Hematopoietic multipotent progenitor cell treated with erythropoietin and hydrocortisone succinate and interleukin-3 and kit ligand, for 17 days (in vitro differentiated cells): ENCODE measurements around the gene NLRC5.

ENCODE experiments used
- DNase-seq: peaks from one replicate; pipeline ENCODE4 v3.0.0-alpha.2; 2015; ENCODE audit warnings: low spot score

NLRC5 gene

DNA sequence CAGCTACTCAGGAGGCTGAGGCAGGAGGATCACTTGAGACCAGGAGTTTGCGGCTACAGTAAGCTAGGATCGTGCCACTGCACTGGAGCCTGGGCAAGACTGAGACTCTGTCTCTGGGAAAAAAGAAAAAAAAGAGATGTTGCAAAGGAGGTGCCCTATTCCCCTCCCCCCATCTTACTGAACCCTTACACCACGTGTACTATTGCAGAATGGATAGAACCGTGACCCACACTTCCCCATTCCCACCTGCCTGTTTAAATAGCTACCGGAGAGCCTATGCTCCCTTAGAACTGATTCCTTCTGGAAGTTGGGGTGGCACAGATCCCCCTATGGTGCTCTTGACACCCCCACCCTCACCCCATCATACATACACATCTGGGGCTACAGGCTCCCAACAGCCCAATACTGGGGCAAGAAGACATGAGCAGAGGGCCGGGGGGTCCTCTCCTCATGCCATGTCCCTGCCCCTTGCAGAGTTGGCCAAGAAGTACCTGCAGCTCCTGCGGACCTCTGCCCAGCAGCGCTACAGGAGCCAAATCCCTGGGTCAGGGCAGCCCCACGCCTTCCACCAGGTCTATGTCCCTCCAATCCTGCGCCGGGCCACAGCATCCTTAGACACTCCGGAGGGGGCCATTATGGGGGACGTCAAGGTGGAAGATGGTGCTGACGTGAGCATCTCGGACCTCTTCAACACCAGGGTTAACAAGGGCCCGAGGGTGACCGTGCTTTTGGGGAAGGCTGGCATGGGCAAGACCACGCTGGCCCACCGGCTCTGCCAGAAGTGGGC lies 35.7 kb downstream of the NLRC5 start:
- DNase-seq: no peak

DNA sequence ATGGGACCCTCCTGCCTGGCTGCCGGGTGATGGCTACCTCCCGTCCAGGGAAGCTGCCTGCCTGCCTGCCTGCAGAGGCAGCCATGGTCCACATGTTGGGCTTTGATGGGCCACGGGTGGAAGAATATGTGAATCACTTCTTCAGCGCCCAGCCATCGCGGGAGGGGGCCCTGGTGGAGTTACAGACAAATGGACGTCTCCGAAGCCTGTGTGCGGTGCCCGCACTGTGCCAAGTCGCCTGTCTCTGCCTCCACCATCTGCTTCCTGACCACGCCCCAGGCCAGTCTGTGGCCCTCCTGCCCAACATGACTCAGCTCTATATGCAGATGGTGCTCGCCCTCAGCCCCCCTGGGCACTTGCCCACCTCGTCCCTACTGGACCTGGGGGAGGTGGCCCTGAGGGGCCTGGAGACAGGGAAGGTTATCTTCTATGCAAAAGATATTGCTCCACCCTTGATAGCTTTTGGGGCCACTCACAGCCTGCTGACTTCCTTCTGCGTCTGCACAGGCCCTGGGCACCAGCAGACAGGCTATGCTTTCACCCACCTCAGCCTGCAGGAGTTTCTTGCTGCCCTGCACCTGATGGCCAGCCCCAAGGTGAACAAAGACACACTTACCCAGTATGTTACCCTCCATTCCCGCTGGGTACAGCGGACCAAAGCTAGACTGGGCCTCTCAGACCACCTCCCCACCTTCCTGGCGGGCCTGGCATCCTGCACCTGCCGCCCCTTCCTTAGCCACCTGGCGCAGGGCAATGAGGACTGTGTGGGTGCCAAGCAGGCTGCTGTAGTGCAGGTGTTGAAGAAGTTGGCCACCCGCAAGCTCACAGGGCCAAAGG lies 36.8 kb downstream of the NLRC5 start:
- no peak for DNase-seq

DNA sequence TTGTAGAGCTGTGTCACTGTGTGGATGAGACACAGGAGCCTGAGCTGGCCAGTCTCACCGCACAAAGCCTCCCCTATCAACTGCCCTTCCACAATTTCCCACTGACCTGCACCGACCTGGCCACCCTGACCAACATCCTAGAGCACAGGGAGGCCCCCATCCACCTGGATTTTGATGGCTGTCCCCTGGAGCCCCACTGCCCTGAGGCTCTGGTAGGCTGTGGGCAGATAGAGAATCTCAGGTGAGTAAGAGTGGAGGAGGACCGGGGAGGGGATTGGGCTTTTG lies 37.4 kb downstream of the NLRC5 start:
- DNase-seq: no peak

DNA sequence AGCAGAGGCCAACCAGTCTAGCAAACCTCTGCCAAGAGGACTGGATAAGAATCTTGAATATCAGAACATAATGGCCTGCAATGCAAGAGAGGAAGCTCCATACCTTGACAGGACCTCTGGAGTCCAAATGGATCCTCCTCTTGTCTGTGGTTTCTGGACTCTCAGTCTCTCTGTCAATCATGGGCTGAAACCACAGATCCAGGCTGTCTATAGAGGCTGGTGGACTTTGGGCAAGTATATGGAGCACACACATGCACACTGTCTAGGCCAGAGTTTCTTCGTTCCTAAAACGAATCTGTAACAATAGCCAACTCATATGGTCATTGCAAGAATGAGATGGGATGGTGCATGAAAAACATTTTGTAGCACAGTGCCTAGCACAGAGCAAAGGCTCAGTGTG lies 37.7 kb downstream of the NLRC5 start:
- DNase-seq: no peak

DNA sequence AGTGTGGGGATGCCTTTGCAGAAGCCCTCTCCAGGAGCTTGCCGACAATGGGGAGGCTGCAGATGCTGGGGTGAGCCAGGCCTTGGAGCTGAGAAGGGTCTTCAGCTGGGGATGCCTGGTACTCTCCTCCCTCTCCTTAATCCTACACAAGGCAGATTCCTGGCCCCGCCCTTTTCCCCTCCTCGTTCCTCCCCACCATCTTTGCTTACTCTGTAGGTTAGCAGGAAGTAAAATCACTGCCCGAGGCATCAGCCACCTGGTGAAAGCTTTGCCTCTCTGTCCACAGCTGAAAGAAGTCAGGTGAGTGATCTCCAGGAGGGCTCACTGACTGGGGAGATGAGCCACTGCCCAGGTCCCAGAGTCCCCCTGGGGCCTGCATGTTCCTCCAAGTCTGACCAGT lies 38.7 kb downstream of the NLRC5 start:
- DNase-seq: no peak

DNA sequence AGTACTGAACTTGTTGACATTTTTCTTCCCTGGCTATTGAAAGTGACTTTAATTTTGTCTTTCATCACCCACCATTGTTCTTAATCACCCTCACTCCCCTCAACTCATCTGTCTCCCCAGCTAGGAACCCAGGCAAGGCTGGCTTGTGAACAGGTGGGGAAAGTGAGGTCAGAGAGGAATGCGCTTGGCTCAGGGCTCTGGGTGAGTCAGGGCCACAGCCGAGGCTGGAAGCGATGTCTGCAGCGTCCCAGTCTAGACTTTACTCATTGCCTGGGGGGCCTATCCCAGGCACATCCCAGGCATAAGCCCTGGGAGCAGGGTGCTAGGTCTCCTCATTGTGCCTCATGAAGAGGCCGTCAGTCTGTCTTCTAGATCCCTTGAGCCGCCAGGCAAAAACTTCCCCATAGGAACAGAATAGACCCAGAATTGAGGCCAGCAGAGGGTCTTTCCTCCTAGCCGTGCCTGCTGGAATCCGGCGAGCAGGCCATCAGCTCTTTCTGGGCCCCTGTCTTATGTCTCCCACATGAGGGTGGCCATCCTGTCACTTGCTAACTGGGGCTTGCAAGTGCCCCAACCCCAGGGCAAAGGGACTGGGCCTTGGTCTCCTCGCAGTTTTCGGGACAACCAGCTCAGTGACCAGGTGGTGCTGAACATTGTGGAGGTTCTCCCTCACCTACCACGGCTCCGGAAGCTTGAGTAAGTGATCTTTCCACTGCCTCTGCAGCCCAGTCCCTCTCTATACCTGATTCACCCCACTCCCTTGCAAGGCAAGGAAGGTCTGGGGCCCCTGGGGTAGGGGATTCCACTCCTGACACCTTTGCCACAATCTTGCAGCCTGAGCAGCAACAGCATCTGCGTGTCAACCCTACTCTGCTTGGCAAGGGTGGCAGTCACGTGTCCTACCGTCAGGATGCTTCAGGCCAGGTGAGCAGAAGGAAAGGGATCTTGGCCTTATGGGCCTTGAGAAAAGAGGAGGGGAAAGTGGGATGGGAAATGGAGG lies 40.1 kb downstream of the NLRC5 start:
- no peak for DNase-seq

DNA sequence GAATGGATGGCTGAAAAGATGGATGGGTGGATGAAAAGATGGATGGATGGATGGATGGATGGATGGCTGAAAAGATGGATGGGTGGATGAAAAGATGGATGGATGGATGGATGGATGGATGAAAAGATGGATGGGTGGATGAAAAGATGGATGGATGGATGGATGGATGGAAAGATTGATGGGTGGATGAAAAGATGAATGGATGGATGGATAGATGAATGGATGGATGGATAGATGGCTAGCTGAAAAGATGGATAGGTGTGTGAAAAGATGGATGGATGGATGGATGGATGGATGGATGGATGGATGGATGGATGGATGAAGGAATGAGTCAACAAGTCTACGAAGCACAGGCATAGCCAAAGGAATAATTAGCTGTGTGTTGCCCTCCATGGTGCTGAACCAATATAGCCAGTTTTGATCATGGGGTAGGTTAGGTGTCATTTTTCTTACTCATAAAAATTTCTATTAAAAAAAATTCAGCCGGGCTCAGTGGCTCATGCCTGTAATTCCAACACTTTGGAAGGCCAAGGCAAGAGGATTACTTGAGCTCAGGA lies 41.1 kb downstream of the NLRC5 start:
- no peak for DNase-seq

DNA sequence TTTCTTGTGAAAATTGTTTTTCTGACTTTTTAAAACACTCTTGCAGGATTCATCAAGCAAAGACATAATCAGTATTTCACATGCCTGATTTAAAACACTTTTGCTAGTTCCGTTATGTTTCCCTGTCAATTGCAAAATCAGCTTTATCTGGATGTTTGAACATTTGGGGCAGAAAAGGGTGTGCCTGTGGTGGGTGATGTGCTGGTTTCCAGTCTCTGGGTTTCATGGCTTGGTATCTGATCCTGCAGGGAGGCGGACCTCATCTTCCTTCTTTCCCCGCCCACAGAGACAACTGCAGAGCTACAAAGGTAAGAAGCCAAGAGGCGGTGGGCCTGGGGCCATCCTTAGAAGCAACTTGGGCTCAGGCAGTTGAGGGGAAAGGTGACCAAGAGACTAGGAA lies 41.8 kb downstream of the NLRC5 start:
- DNase-seq: no peak

DNA sequence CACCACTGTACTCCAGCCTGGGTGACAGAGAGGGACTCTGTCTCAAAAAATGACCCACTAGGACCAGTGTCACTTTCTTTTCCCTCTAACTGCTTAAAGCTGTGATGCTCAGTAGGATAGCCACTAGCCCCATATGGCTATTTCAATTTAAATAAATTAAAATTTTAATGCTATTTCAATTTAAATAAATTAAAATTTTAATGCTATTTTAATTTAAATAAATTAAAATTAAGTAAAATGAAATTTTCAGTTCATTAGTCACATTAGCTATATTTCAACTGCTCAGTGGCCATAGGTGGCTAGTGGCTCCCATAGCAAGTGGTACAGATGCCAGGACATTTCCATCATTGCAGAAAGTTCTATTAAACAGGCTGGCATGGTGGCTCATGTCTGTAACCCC lies 43.0 kb downstream of the NLRC5 start:
- no peak for DNase-seq

DNA sequence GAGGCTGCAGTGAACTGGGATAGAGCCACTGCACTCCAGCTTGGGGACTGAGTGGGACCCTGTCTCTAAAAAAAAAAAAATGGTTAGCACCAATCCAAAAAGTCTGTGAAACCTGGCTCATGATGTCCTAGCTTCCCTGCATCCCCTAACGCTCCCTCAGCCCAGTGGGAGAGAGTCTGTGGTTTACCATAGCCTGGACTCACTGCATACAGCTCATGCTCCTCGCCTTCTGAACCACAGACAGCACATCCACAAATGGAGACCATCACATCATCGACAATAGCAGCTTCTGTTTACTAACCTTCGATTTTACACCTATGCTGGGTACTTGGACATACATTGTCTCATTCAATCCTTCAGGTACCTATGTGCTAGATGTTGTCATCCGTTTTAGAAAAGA lies 43.6 kb downstream of the NLRC5 start:
- DNase-seq: no peak

DNA sequence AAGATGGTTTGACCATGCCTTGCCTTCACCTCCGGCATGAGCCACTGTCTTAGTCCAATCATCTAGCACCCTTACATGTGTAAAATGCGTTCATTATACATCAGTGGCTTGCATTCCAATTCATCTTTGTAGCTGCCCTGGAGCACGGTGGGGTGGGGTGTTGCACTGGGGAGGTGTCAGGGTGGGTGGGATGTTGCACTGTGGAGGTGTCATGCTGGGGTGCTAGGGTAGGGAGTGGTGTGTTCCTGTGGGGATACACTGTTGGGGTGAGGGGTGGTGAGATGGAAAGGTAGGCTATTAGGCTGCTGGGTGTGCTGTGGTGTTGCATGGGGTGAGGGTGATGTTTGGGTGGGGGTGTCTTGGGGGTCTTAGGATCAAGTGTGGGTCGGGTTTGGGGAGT lies 47.0 kb downstream of the NLRC5 start:
- no peak for DNase-seq

DNA sequence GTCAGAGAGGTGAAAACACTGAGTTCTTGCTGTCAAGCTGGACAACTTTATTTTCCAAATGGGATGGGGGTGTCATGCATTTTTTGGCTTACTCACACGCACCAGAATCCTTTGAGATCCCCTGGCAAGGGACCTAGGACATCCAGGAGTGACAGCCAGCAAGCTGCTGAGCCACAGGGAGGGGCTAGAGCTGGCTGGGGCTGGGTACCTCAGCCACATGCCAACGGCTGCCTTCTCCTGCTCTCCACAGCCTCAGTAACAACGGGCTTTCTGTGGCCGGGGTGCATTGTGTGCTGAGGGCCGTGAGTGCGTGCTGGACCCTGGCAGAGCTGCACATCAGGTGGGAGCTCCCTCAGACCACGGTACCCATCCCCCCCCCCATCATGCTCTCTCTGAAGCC lies 47.6 kb downstream of the NLRC5 start:
- no peak for DNase-seq

DNA sequence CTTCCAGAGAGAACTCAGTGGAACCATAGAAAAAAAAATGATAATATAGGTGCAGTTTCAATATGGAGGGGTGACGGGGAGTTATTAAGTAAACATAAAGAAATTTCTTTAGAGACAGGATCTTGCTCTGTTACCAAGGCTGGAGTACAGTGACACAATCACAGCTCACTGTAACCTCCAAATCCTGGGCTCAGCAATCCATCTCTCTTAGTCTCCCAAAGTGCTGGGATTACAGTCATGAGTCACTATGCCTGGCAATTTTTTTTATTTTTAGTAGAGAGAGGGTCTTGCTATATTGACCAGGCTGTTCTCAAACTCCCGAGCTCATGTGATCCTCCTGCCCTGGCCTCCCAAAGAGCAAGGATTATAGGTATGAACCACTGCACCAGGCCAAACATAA lies 48.8 kb downstream of the NLRC5 start:
- no peak for DNase-seq

DNA sequence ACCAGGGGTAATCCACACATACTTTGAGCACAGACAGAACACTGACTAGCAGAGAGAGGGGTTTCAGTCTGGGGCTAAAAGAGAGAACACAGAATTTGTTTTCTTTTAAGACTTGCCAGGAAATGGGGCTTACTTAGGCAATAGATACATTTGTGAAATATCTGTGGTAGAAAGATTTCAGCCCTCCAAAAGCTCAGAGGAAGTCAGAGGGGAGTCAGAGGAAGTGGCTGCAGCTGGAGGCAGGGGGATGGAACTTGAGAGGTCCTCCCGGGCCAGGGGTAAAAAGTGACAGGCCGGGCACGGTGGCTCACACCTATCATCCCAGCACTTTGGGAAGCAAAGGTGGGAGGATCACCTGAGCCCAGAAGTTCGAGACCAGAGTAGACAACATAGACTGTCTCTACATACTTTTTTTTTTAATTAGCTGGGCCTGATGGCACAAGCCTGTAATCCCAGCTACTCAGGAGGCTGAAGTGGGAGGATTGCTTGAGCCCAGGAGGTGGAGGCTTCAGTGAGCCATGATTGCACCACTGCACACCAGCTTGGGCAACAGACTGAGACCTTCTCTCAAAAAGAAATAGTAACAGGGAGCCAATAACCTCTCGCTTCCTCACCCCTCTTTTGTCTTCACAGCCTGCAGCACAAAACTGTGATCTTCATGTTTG lies 49.9 kb downstream of the NLRC5 start:
- no peak for DNase-seq

DNA sequence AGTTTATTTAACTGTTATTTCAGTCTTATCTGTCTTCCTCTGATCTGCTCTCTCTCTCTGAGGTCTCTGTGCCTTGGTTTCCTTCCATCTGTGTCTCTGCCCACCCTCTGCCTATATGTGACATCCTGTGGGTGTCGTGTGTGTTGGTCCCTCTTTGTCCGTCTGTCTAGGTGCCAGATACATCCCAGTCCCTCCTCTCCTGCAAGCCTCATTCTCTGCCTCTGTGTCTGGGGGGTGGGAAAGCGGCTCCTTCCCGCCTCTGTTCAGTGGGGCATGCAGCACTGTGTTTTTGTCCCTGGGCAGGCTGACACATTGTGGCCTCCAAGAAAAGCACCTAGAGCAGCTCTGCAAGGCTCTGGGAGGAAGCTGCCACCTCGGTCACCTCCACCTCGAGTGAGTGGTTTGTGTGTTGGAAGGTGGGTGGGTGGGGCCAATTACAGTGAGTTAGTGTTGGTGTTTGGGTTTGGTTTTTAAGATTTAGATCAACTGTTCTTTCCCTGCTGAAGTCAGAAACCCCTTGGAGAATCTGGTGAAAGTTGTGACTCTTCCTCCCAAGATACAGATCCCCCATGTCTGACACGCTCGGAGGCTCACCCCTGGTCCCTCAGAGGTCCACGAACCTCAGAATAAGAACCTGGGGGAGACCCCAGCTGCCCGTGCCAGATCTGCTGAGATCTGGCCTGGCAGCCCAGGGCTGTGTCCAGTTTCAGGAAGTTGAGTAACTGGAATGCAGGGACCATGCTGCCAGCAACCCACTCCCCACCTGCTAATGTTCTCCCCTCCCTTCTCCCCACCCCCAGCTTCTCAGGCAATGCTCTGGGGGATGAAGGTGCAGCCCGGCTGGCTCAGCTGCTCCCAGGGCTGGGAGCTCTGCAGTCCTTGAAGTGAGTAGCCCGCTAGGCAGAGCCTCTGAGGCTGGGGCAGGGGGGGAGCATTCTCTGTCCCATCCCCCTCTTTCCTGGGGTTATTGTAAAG lies 52.1 kb downstream of the NLRC5 start:
- no peak for DNase-seq

DNA sequence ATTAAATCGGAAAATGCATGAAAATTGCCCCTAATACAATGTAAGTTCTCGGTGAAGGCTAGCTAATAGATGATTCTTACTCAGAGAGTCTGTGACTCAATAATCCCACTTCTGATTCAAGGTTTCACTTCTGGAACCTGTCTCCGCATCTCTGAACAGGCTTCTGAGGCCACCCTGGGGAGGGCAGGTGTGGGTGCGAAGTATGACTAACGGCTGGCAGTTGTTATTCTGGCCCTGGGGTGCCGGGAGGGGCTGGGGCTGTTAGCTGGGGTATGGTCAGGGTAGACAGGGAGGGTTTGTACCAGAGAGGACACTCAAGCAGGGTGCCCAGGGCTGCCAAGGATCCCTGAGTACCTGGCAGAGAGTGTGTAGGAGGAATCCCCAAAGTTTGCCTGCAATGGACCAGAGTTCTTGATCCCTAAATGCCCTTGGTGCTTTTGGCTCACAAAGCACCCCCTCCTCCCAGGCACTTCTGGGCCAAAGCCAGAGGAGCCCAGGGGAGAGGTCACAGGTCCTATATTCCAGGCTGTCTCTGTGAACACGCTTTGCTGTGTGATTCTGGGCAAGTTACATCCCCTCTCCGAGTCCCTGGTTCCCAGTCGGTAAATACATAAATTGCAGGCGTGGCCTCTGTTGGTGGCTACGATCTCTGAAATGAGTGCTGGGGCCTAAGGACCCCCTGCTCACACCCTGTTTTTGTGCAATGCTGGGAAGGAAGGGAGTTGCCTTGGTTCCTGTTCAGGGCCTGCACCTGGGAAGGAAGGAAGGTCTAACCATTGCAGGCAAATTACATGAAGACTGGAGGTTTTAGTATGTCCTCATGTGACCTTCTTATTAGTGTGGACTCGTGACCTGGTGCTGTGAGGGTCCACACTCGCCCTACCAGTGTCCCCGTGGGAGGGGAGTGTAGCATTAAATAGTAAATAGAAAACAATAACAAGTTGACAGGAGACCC lies 53.1 kb downstream of the NLRC5 start:
- no peak for DNase-seq

DNA sequence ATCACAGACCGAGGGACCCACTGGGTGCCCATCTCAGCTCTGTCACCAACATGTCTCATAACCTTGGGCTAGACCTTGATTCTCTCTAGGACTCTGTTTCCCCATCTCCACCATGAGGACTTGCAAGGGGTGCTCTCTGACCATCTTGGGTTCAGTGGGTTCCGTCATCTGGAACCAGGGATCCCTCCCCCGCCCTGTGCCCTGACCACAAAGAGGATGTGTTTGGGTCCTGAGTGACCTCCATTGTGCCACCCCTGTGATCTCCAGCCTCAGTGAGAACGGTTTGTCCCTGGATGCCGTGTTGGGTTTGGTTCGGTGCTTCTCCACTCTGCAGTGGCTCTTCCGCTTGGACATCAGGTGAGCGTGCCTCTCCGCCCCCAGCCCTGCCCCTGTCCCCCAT lies 53.9 kb downstream of the NLRC5 start:
- no peak for DNase-seq

DNA sequence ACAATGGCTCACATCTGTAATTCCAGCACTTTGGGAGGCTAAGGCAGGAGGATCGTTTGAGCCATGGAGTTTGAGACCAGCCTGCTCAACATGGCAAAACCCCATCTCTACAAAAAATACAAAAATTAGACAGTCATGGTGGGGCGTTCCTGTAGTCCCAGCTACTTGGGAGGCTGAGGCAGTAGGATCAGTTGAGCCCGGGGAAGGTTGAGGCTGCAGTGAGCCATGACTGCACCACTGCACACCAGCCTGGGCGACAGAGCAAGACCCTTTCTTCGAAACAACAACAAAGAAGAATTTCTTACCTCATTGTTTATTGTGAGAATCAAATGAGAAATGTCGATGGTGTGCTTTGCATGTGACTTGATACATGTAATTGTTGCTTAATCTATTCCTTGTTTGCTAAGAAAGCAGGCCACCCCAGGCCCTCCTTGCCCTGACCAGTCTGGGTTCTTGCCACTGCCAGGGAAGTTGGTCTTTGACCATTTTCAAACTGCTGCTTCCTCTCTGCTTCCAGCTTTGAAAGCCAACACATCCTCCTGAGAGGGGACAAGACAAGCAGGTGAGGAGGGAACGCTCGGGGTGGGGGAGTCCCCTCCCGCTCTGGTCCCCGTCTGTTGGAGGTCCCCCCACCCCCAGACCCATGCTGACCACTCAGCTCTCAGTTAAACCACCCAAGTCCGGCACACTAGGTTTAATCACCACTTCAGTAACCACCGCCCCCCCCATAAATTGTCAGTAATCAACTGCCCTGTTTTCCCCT lies 55.8 kb downstream of the NLRC5 start:
- DNase-seq: no peak
